Loucy (cell line): Measurements from ENCODE around the gene GNRHR.

Source experiments
- EZH2phosphoT487 ChIP-seq: fragments of 200-600 bp; IDR thresholded peaks from 2 replicates; pipeline ENCODE4 v1.6.1; 2018; ENCODE audit warnings: antibody characterized with exemption, mild to moderate bottlenecking, moderate library complexity, borderline replicate concordance
- TF ChIP-seq, protein P1 (sequence below): fragments of 200-600 bp; sonication (generic); conservative IDR thresholded peaks from 2 replicates; pipeline ENCODE4 v1.5.1; 2014; ENCODE audit warnings: mild to moderate bottlenecking, antibody characterized with exemption, low read length

DNA sequence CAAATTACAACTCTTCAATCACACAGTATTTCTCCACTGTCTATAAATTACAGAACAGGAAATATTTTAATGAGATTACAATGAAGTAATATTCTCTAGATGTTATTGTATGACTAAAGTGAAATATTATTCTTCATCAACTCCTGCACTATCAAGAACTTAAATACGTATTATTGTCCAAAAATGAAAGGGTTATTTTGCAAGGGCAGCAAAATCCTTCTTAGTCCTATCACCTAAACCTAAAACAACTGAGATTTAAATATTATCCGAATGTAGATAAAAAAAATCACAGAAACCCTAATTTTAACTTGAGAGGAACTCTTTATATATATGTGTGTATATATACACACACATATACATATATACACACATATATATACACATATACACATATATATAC is 58.1 kb downstream of the GNRHR start:
- TF ChIP-seq, protein P1, sequence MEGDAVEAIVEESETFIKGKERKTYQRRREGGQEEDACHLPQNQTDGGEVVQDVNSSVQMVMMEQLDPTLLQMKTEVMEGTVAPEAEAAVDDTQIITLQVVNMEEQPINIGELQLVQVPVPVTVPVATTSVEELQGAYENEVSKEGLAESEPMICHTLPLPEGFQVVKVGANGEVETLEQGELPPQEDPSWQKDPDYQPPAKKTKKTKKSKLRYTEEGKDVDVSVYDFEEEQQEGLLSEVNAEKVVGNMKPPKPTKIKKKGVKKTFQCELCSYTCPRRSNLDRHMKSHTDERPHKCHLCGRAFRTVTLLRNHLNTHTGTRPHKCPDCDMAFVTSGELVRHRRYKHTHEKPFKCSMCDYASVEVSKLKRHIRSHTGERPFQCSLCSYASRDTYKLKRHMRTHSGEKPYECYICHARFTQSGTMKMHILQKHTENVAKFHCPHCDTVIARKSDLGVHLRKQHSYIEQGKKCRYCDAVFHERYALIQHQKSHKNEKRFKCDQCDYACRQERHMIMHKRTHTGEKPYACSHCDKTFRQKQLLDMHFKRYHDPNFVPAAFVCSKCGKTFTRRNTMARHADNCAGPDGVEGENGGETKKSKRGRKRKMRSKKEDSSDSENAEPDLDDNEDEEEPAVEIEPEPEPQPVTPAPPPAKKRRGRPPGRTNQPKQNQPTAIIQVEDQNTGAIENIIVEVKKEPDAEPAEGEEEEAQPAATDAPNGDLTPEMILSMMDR: no peak
- TF ChIP-seq EZH2phosphoT487: no peak
